ENCODE results near the gene RAB36. TPM values are rescaled to one million over a fixed set of nuclear protein-coding genes. Genes with fewer than 3 reads are reported as not detected.

The RAB36 gene
- polyA plus RNA-seq, 1 donor (not counting 4 experiments of a cell fraction or from before 2014, with no cell fraction given) = 1.9 TPM

GRCh38 chr22:23122216-23122957 is 22.9 kb upstream of the RAB36 start:
- Histone ChIP-seq H3K9me3 (ENCODE audit: control insufficient read depth, low read depth, low read length) (no peaks in the 10 kb centered on the region), H3K4me1 (ENCODE audit: control insufficient read depth, extremely low read depth, insufficient read depth, low read length) (no peaks in the 10 kb centered on the region), H3K4me3 (ENCODE audit: control insufficient read depth in 2 of 3, extremely low read depth in 1 of 3, insufficient read depth in 2 of 3, low read depth in 1 of 3, low read length in 3 of 3) (no peak overlapping the region), H3K9me1 (ENCODE audit: control insufficient read depth, extremely low read depth, insufficient read depth, low read length) (no peaks in the 10 kb centered on the region), H3K9ac (ENCODE audit: control insufficient read depth, extremely low read depth, insufficient read depth, low read length) (no peak overlapping the region), H3K27me3 (ENCODE audit: control insufficient read depth, extremely low read depth, insufficient read depth, low read length) (peaks cover 4% of the 10 kb centered on the region), H4K20me1 (ENCODE audit: control insufficient read depth, extremely low read depth, insufficient read depth, low read length) (no peaks in the 10 kb centered on the region), H3K79me2 (ENCODE audit: control insufficient read depth, insufficient read depth, low read length) (no peaks in the 10 kb centered on the region), H2AFZ (ENCODE audit: control insufficient read depth, low read length) (no peak overlapping the region), H3K4me2 (ENCODE audit: control insufficient read depth, extremely low read depth, insufficient read depth, low read depth, low read length) (no peak overlapping the region), H3K36me3 (ENCODE audit: control insufficient read depth in 2 of 2, extremely low read depth in 1 of 2, insufficient read depth in 2 of 2, low read length in 2 of 2) (no peaks in the 10 kb centered on the region), H3K27ac (ENCODE audit: control insufficient read depth, insufficient read depth, low read length) (no peak overlapping the region)
- FAIRE-seq (no peak), DNase-seq (ENCODE audit: low read depth, low spot score) (no peak)
- dilution Hi-C loops (cut with MboI; ENCODE audit: extremely low pct_ligation_motif_present, low sequenced_read_pairs) = no loop called here
- no peak for TF ChIP-seq EZH2 (IDR thresholded peaks at IDR 0.05; ENCODE audit: low read length)
- TF ChIP-seq CTCF (optimal IDR thresholded peaks at IDR 0.05 in 1 of 3, IDR thresholded peaks at IDR 0.05 in 1 of 3, conservative IDR thresholded peaks at IDR 0.05 in 1 of 3; ENCODE audit: extremely low read depth in 1 of 3, insufficient read depth in 2 of 3, low read length in 3 of 3) = no peak

- H3K4me2 ChIP-seq (ENCODE audit: control insufficient read depth, extremely low read depth, insufficient read depth, low read depth, low read length) = no peak overlapping the region
- H3K27me3 ChIP-seq (ENCODE audit: control insufficient read depth, extremely low read depth, insufficient read depth, low read length) = peaks cover 4% of the 10 kb centered on the region
- H4K20me1 ChIP-seq (ENCODE audit: control insufficient read depth, extremely low read depth, insufficient read depth, low read length) = no peaks in the 10 kb centered on the region
- no peaks in the 10 kb centered on the region for H3K9me3 ChIP-seq (ENCODE audit: control insufficient read depth, low read depth, low read length)
- TF ChIP-seq EZH2 (IDR thresholded peaks at IDR 0.05; ENCODE audit: low read length) (no peak), CTCF (optimal IDR thresholded peaks at IDR 0.05 in 1 of 3, IDR thresholded peaks at IDR 0.05 in 1 of 3, conservative IDR thresholded peaks at IDR 0.05 in 1 of 3; ENCODE audit: extremely low read depth in 1 of 3, insufficient read depth in 2 of 3, low read length in 3 of 3) (no peak)
- DNase-seq (ENCODE audit: low read depth, low spot score) (no peak), FAIRE-seq (no peak)
- H3K4me3 ChIP-seq (ENCODE audit: control insufficient read depth in 2 of 3, extremely low read depth in 1 of 3, insufficient read depth in 2 of 3, low read depth in 1 of 3, low read length in 3 of 3) = no peak overlapping the region
- H3K9me1 ChIP-seq (ENCODE audit: control insufficient read depth, extremely low read depth, insufficient read depth, low read length) = no peaks in the 10 kb centered on the region
- H3K9ac ChIP-seq (ENCODE audit: control insufficient read depth, extremely low read depth, insufficient read depth, low read length) = no peak overlapping the region
- no peaks in the 10 kb centered on the region for H3K79me2 ChIP-seq (ENCODE audit: control insufficient read depth, insufficient read depth, low read length)
- no peaks in the 10 kb centered on the region for H3K4me1 ChIP-seq (ENCODE audit: control insufficient read depth, extremely low read depth, insufficient read depth, low read length)
- dilution Hi-C loops (cut with MboI; ENCODE audit: extremely low pct_ligation_motif_present, low sequenced_read_pairs) = no loop called here
- H3K36me3 ChIP-seq (ENCODE audit: control insufficient read depth in 2 of 2, extremely low read depth in 1 of 2, insufficient read depth in 2 of 2, low read length in 2 of 2) = no peaks in the 10 kb centered on the region
- H2AFZ ChIP-seq (ENCODE audit: control insufficient read depth, low read length) = no peak overlapping the region
- no peak overlapping the region for H3K27ac ChIP-seq (ENCODE audit: control insufficient read depth, insufficient read depth, low read length)
Measured at GRCh38 chr22:23122992-23123803, 22.1 kb upstream of the RAB36 start.

Data from keratinocyte (primary cell).